Tibial artery (tissue), 4 donors: ENCODE measurements around the gene MEIS2.

ENCODE experiments used
- DNase-seq, 2 donors: peaks; one replicate each; pipeline ENCODE4 v3.0.0-alpha.2; 2019
- H3K27ac ChIP-seq, 2 donors: fragments of 200-600 bp; sonication (generic) in 1 of 2; 1 replicate in 1 of 2; 2 replicates in 1 of 2; pipeline ENCODE4 v1.5.1; 2018 to 2019; ENCODE audit warnings: mild to moderate bottlenecking in 1 of 2
- H3K27me3 ChIP-seq, 2 donors: fragments of 200-600 bp; sonication (generic) in 1 of 2; one replicate each; pipeline versions ENCODE4 v1.5.1 to v1.6.0; 2016 to 2019
- H3K36me3 ChIP-seq, 3 donors: fragments of 200-600 bp; sonication (generic) in 2 of 3; one replicate each; pipeline ENCODE4 v1.5.1; 2016 to 2019; ENCODE audit warnings: mild to moderate bottlenecking in 2 of 3
- H3K4me1 ChIP-seq, 4 donors: fragments of 200-600 bp; sonication (generic) in 2 of 4; 1 replicate in 3 of 4; 2 replicates in 1 of 4; pipeline ENCODE4 v1.5.1; 2016 to 2019
- H3K4me3 ChIP-seq, 2 donors: fragments of 200-600 bp; sonication (generic) in 1 of 2; 1 replicate in 1 of 2; 2 replicates in 1 of 2; pipeline ENCODE4 v1.5.1; 2018 to 2019; ENCODE audit warnings: mild to moderate bottlenecking in 2 of 2
- H3K9me3 ChIP-seq, 3 donors: fragments of 200-600 bp; sonication (generic) in 1 of 3; one replicate each; pipeline ENCODE4 v1.5.1; 2016 to 2019
- intact Hi-C: fragments of 100-400 bp; cut with DNase I; formaldehyde crosslinking; loops from one replicate; pipeline ENCODE4 v1.15.0; 2023; ENCODE audit warnings: low total_unique reads
- TF ChIP-seq, protein P1 (sequence below), 2 experiments: fragments of 200-600 bp in 1 of 2; fragments of 450-650 bp in 1 of 2; IDR thresholded peaks; one replicate each; pipeline ENCODE4 v1.5.1; 2017 to 2019; ENCODE audit warnings: antibody characterized with exemption in 2 of 2, mild to moderate bottlenecking in 1 of 2, moderate library complexity in 1 of 2

Gene MEIS2

GRCh38 chr15:37086521-37086920 is 13.8 kb downstream of the MEIS2 start:
- DNase-seq, result no peak
- intact Hi-C loops, result no loop called here
- Histone ChIP-seq H3K27me3 (no peaks in the 10 kb centered on the region), H3K4me3 (no peak overlapping the region), H3K36me3 (peaks cover 7 to 34% (median 28%) of the 10 kb centered on the region in 3 donors), H3K27ac (no peak overlapping the region), H3K9me3 (no peaks in the 10 kb centered on the region), H3K4me1 (peaks cover 0 to 4% (median 0%) of the 10 kb centered on the region in 4 donors)
- TF ChIP-seq, protein P1, sequence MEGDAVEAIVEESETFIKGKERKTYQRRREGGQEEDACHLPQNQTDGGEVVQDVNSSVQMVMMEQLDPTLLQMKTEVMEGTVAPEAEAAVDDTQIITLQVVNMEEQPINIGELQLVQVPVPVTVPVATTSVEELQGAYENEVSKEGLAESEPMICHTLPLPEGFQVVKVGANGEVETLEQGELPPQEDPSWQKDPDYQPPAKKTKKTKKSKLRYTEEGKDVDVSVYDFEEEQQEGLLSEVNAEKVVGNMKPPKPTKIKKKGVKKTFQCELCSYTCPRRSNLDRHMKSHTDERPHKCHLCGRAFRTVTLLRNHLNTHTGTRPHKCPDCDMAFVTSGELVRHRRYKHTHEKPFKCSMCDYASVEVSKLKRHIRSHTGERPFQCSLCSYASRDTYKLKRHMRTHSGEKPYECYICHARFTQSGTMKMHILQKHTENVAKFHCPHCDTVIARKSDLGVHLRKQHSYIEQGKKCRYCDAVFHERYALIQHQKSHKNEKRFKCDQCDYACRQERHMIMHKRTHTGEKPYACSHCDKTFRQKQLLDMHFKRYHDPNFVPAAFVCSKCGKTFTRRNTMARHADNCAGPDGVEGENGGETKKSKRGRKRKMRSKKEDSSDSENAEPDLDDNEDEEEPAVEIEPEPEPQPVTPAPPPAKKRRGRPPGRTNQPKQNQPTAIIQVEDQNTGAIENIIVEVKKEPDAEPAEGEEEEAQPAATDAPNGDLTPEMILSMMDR (IDR thresholded peaks at IDR 0.05), result no peak

DNA sequence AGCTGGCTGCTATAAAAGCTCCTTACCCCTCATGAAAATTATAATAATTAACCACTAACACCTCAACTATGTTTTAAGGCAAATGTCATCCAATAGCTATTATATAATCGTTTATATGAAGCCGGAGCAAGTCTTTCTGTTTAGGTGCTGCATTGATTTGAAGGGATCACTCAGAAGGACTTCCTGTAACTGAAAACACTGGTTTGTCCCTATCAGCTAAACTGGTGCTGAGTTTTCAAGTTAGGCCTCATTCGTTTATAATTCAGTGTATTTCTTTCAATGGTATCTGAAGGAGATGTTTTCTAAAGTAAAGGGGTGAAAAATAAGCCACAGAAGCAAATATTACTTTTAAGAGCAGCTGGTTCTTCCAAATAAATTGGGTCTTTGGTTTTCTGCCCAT is 14.2 kb downstream of the MEIS2 start:
- TF ChIP-seq, protein P1 (IDR thresholded peaks at IDR 0.05), result no peak
- Histone ChIP-seq H3K36me3 (peaks cover 7 to 34% (median 28%) of the 10 kb centered on the region in 3 donors), H3K4me1 (peaks cover 0 to 3% (median 0%) of the 10 kb centered on the region in 4 donors), H3K4me3 (no peak overlapping the region), H3K27me3 (no peaks in the 10 kb centered on the region), H3K9me3 (no peaks in the 10 kb centered on the region), H3K27ac (no peak overlapping the region)
- intact Hi-C loops, result no loop called here
- DNase-seq, result no peak

DNA sequence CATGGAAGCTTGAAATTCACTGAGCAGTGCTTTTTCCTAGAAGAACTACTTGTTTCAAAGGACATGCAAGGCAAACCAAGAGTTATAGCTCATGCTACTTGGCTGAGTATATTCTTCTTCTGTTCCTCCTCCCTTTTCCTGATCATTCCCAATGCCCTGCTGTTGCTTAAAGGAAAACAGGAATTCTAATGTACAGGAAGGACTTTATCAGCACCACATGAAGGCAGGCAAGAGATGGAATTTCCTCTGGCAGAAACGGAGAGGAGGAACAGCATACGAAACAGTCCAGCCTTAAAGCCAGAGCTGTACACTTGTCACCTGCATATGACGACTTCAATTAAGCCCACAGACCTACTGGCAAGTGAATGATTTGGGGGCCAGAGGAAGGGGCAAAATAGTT is 15.7 kb downstream of the MEIS2 start:
- no peak overlapping the region for H3K4me3 ChIP-seq
- H3K4me1 ChIP-seq, result peaks cover 0 to 12% (median 5%) of the 10 kb centered on the region in 4 donors
- TF ChIP-seq, protein P1 (IDR thresholded peaks at IDR 0.05), result no peak
- no peak for DNase-seq
- no peak overlapping the region for H3K27ac ChIP-seq
- H3K9me3 ChIP-seq, result no peaks in the 10 kb centered on the region
- intact Hi-C loops, result no loop called here
- H3K27me3 ChIP-seq, result no peaks in the 10 kb centered on the region
- H3K36me3 ChIP-seq, result peaks cover 7 to 34% (median 22%) of the 10 kb centered on the region in 3 donors

- Histone ChIP-seq H3K36me3 (peaks cover 7 to 34% (median 22%) of the 10 kb centered on the region in 3 donors), H3K27me3 (no peaks in the 10 kb centered on the region), H3K4me1 (peaks cover 0 to 17% (median 6%) of the 10 kb centered on the region in 4 donors), H3K4me3 (no peak overlapping the region), H3K9me3 (no peaks in the 10 kb centered on the region), H3K27ac (no peak overlapping the region)
- DNase-seq, result no peak
- TF ChIP-seq, protein P1 (IDR thresholded peaks at IDR 0.05), result no peak
- intact Hi-C loops, result no loop called here
Observed at GRCh38 chr15:37083610-37084009, 16.7 kb downstream of the MEIS2 start.

DNA sequence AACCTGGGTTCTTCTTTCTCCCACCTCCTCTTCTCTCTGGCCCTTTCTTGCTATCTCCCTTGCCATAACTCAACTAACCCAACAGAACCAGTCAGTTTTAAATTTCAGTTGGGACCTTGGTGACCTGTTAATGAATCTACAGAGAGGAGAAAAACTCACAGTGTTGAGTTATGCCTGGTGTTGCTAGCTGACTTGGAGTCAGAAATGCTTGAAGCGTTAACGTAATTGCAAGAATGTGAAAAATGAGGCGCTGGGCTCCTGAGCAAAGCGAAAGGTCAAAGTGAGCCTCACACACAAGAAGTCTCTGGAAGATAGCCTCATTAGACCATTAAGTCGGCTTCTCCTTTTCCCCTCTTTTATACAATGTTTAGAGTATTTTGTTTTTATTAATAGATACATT is 18.4 kb downstream of the MEIS2 start:
- Histone ChIP-seq H3K27me3 (no peaks in the 10 kb centered on the region), H3K27ac (no peak overlapping the region), H3K4me1 (peaks cover 0 to 15% (median 6%) of the 10 kb centered on the region in 4 donors), H3K9me3 (no peaks in the 10 kb centered on the region), H3K4me3 (no peak overlapping the region), H3K36me3 (peaks cover 7 to 34% (median 22%) of the 10 kb centered on the region in 3 donors)
- no peak for DNase-seq
- intact Hi-C loops, result no loop called here
- TF ChIP-seq, protein P1 (IDR thresholded peaks at IDR 0.05), result no peak
